Spleen (tissue), 11 donors: ENCODE results near the gene ADARB2. TPM values are rescaled to one million over a fixed set of nuclear protein-coding genes. Genes with fewer than 3 reads are reported as not detected.

Source experiments
- DNase-seq: peaks from one replicate; pipeline ENCODE4 v3.0.0-alpha.2; 2020
- H3K27ac ChIP-seq, 8 donors: fragments of 200-600 bp; sonication (generic) in 7 of 8; 1 replicate in 4 of 8; 2 replicates in 4 of 8; pipeline versions ENCODE4 v1.5.0 to v1.8.0; 2016 to 2021; ENCODE audit warnings: inconsistent platforms in 4 of 8, mild to moderate bottlenecking in 4 of 8, moderate library complexity in 1 of 8
- H3K27me3 ChIP-seq, 7 donors: fragments of 200-600 bp; sonication (generic) in 6 of 7; replicated peaks in 1 of 7; 1 replicate in 4 of 7; 2 replicates in 3 of 7; pipeline versions ENCODE4 v1.5.0 to v1.8.0; 2016 to 2021; ENCODE audit warnings: inconsistent platforms in 3 of 7, mild to moderate bottlenecking in 1 of 7
- H3K36me3 ChIP-seq, 6 donors: fragments of 200-600 bp; sonication (generic) in 5 of 6; 1 replicate in 4 of 6; 2 replicates in 2 of 6; pipeline versions ENCODE4 v1.5.0 to v1.8.0; 2016 to 2021; ENCODE audit warnings: inconsistent platforms in 2 of 6
- H3K4me1 ChIP-seq, 6 donors: fragments of 200-600 bp; sonication (generic) in 5 of 6; 1 replicate in 3 of 6; 2 replicates in 3 of 6; pipeline versions ENCODE4 v1.5.0 to v1.8.0; 2016 to 2021; ENCODE audit warnings: inconsistent platforms in 3 of 6
- H3K4me3 ChIP-seq, 8 donors: fragments of 200-600 bp; sonication (generic) in 7 of 8; 1 replicate in 4 of 8; 2 replicates in 4 of 8; pipeline versions ENCODE4 v1.5.0 to v1.8.0; 2016 to 2021; ENCODE audit warnings: inconsistent platforms in 4 of 8, mild to moderate bottlenecking in 4 of 8, moderate library complexity in 2 of 8
- H3K9me3 ChIP-seq, 8 donors: fragments of 200-600 bp; sonication (generic) in 7 of 8; 1 replicate in 4 of 8; 2 replicates in 4 of 8; pipeline versions ENCODE4 v1.5.0 to v1.8.0; 2016 to 2021; ENCODE audit warnings: inconsistent platforms in 4 of 8
- CTCF ChIP-seq, 11 experiments: fragments of 200-600 bp in 7 of 11; fragments of 450-650 bp in 4 of 11; sonication (generic) in 4 of 11; IDR thresholded peaks in 8 of 11; conservative IDR thresholded peaks in 3 of 11; 1 replicate in 7 of 11; 2 replicates in 4 of 11; pipeline versions ENCODE4 v1.4.0 to v1.8.0; 2016 to 2021; ENCODE audit warnings: antibody characterized with exemption in 11 of 11, inconsistent platforms in 4 of 11, mild to moderate bottlenecking in 1 of 11
- POLR2A ChIP-seq, 3 donors: fragments of 450-650 bp; IDR thresholded peaks; one replicate each; pipeline ENCODE4 v1.5.1; 2017; ENCODE audit warnings: antibody characterized with exemption in 3 of 3, mild to moderate bottlenecking in 1 of 3
- POLR2AphosphoS5 ChIP-seq, 3 donors: sonication (generic); formaldehyde crosslinking; IDR thresholded peaks; one replicate each; pipeline ENCODE4 v1.5.1; 2017; ENCODE audit warnings: antibody characterized with exemption in 3 of 3
- WGBS, 5 donors: extraction: QIAGEN DNeasy Blood & Tissue Kit in 3 of 5; methylation state at CpG; one replicate each; pipeline versions ENCODE4 v1.1.5 to v1.1.7; 2013 to 2018; 5-methylcytosine and 5-hydroxymethylcytosine counted together
- intact Hi-C: fragments of 100-400 bp; cut with DNase I; formaldehyde crosslinking; loops from one replicate; pipeline ENCODE4 v1.15.0; 2023; ENCODE audit warnings: low total_unique reads
- polyA plus RNA-seq, 3 donors: library from polyadenylated mRNA; stranded (reverse); fragments of 200-250 nt; gene quantifications; one replicate each; pipeline ENCODE4 v1.2.1, GENCODE V29; 2013
- total RNA-seq, 7 donors: library from RNA; depleted of rRNA in 3 of 7; stranded (reverse); fragments of >200 nt in 3 of 7; fragmentation: NEBNext Ultra II Directional in 4 of 7; extraction: Animal tissue kit (Norgen Biotek cat#: 25700) in 4 of 7; gene quantifications; one replicate each; pipeline versions ENCODE4 v1.1.0 to v1.2.1, GENCODE V29; 2016 to 2021
- donor health status: healthy with polysubstance abuse.
- donor health status: DM: no; HTN: no; CAD: no; lungs with moderate emphysema.
- donor health status: DM: no; HTN: no; CAD: no.
- donor health status: Bipolar disorder and iron deficiency.
- donor health status: healthy.
- donor health status: DM: no; HTN: no; CAD: no.
- donor health status: DM: yes; HTN: yes; CAD: no.

The ADARB2 gene
- total and polyA plus RNA-seq, 10 donors = 0.05 to 8.1 (median 0.96) TPM

GRCh38 chr10:1333981-1334380 is 403.3 kb downstream of the ADARB2 start:
- no peaks in the 10 kb centered on the region for H3K36me3 ChIP-seq
- H3K9me3 ChIP-seq = no peaks in the 10 kb centered on the region
- 90 to 94% (median 92%) methylated on average over 15 of the region's 15 CpGs for WGBS, 5 donors
- peaks cover 0 to 9% (median 0%) of the 10 kb centered on the region in 7 donors for H3K27me3 ChIP-seq
- no peak for DNase-seq
- H3K4me3 ChIP-seq = no peak overlapping the region
- no peaks in the 10 kb centered on the region for H3K4me1 ChIP-seq
- intact Hi-C loops = no loop called here
- H3K27ac ChIP-seq = no peak overlapping the region
- no peak for TF ChIP-seq POLR2A (IDR thresholded peaks at IDR 0.05)

DNA sequence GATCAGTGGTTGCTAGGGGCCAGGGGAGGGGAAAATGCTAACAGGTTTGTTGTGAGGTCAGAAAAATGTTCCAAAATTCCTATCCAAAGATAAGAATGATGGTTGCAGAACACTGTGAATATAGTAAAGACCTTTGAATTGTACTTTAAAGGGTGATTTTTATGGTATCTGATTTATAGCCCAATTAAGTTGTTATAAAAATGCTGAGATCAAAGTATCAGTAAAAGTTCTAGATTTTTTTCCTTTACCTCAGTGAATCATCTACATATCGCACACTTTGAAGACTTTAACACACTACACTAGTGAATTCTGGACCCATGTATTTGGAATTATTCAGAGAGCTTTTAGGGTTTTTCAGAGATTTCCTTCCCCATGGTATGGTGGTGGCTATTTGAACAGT is 405.8 kb downstream of the ADARB2 start:
- Histone ChIP-seq H3K9me3 (no peaks in the 10 kb centered on the region), H3K27ac (no peak overlapping the region), H3K27me3 (peaks cover 0 to 8% (median 0%) of the 10 kb centered on the region in 7 donors), H3K4me3 (no peak overlapping the region), H3K4me1 (no peaks in the 10 kb centered on the region), H3K36me3 (no peaks in the 10 kb centered on the region)
- TF ChIP-seq CTCF (IDR thresholded peaks at IDR 0.05 in 8 of 11, conservative IDR thresholded peaks at IDR 0.05 in 3 of 11) (no peak), POLR2AphosphoS5 (IDR thresholded peaks at IDR 0.05) (no peak), POLR2A (IDR thresholded peaks at IDR 0.05) (no peak)
- intact Hi-C loops = no loop called here
- 89 to 100% (median 95%) methylated on average over 1 of the region's 1 CpG for WGBS, 5 donors
- DNase-seq = no peak

DNA sequence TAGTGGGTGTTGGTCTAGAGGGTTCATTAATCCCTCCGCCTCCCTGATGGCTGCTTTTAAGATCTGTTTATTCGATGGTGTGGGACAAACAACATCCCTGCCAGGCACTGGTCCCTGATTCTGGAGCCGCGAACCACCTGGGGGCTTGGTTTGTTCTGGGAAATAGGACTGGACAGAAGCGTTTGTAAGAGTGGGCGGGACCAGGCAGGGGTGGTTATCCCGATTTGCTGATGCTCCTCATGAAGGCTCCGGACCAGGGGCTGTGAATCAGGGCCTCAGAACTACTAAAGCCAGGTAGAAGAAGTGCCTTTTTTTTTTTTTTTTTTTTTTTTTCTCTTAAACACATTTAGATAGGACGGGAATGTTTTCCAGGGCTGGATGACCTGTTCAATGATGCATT is 407.7 kb downstream of the ADARB2 start:
- peaks cover 0 to 11% (median 0%) of the 10 kb centered on the region in 7 donors for H3K27me3 ChIP-seq
- intact Hi-C loops = no loop called here
- no peak overlapping the region for H3K27ac ChIP-seq
- no peaks in the 10 kb centered on the region for H3K9me3 ChIP-seq
- no peak for TF ChIP-seq CTCF (IDR thresholded peaks at IDR 0.05 in 8 of 11, conservative IDR thresholded peaks at IDR 0.05 in 3 of 11)
- no peak for TF ChIP-seq POLR2A (IDR thresholded peaks at IDR 0.05)
- no peak for TF ChIP-seq POLR2AphosphoS5 (IDR thresholded peaks at IDR 0.05)
- no peak for DNase-seq
- H3K36me3 ChIP-seq = no peaks in the 10 kb centered on the region
- 85 to 90% (median 86%) methylated on average over 9 of the region's 9 CpGs for WGBS, 5 donors
- H3K4me1 ChIP-seq = no peaks in the 10 kb centered on the region
- no peak overlapping the region for H3K4me3 ChIP-seq

- WGBS, 5 donors = 74 to 85% (median 84%) methylated on average over 5 of the region's 5 CpGs
- DNase-seq = no peak
- intact Hi-C loops = no loop called here
- H3K27me3 ChIP-seq = peaks cover 0 to 11% (median 0%) of the 10 kb centered on the region in 7 donors
- TF ChIP-seq CTCF (IDR thresholded peaks at IDR 0.05 in 8 of 11, conservative IDR thresholded peaks at IDR 0.05 in 3 of 11) = no peak
- no peak for TF ChIP-seq POLR2A (IDR thresholded peaks at IDR 0.05)
- no peak for TF ChIP-seq POLR2AphosphoS5 (IDR thresholded peaks at IDR 0.05)
- no peak overlapping the region for H3K27ac ChIP-seq
- H3K4me1 ChIP-seq = no peaks in the 10 kb centered on the region
- H3K4me3 ChIP-seq = no peak overlapping the region
- no peaks in the 10 kb centered on the region for H3K36me3 ChIP-seq
- peaks cover 0 to 3% (median 0%) of the 10 kb centered on the region in 8 donors for H3K9me3 ChIP-seq
Measured at GRCh38 chr10:1328981-1329614, 408.2 kb downstream of the ADARB2 start.
